Measurements from ENCODE around the gene CCDC126. TPM values are rescaled to one million over a fixed set of nuclear protein-coding genes. Genes with fewer than 3 reads are reported as not detected.

Gene CCDC126
- total and polyA plus RNA-seq, 9 of the 15 experiments (the other 6 are each of a cell fraction or from before 2014, with no cell fraction given): 3.0 to 16.2 (median 5.2) TPM

- no peak for TF ChIP-seq GABPB2 (CRISPR knock-in tag; conservative IDR thresholded peaks at IDR 0.05)
- TF ChIP-seq ZFP1 (CRISPR knock-in tag; IDR thresholded peaks at IDR 0.05): no peak
- TF ChIP-seq ZNF316 (IDR thresholded peaks at IDR 0.05): peak; percentile 70
- TF ChIP-seq TEAD4 (IDR thresholded peaks at IDR 0.05; ENCODE audit: low read length): no peak
- TF ChIP-seq TEAD4 (CRISPR knock-in tag; IDR thresholded peaks at IDR 0.05; ENCODE audit: borderline replicate concordance): no peak
- TF ChIP-seq, protein P1, sequence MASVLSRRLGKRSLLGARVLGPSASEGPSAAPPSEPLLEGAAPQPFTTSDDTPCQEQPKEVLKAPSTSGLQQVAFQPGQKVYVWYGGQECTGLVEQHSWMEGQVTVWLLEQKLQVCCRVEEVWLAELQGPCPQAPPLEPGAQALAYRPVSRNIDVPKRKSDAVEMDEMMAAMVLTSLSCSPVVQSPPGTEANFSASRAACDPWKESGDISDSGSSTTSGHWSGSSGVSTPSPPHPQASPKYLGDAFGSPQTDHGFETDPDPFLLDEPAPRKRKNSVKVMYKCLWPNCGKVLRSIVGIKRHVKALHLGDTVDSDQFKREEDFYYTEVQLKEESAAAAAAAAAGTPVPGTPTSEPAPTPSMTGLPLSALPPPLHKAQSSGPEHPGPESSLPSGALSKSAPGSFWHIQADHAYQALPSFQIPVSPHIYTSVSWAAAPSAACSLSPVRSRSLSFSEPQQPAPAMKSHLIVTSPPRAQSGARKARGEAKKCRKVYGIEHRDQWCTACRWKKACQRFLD (CRISPR knock-in tag; IDR thresholded peaks at IDR 0.05): peak; percentile 80
- no peak for TF ChIP-seq TCF7 (IDR thresholded peaks at IDR 0.05; ENCODE audit: borderline replicate concordance)
- TF ChIP-seq SMC3 (conservative IDR thresholded peaks at IDR 0.05; ENCODE audit: insufficient read depth, low read depth, low read length): no peak
- TF ChIP-seq SIX5 (IDR thresholded peaks at IDR 0.05; ENCODE audit: borderline replicate concordance in 1 of 2, insufficient read depth in 1 of 2, low read depth in 1 of 2, low read length in 2 of 2): no peak
- TF ChIP-seq, protein P2, sequence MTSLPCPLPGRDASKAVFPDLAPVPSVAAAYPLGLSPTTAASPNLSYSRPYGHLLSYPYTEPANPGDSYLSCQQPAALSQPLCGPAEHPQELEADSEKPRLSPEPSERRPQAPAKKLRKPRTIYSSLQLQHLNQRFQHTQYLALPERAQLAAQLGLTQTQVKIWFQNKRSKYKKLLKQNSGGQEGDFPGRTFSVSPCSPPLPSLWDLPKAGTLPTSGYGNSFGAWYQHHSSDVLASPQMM (CRISPR knock-in tag; IDR thresholded peaks at IDR 0.05): no peak
- no peak for TF ChIP-seq ZNF133 (CRISPR knock-in tag; IDR thresholded peaks at IDR 0.05)
- TF ChIP-seq, protein P3, sequence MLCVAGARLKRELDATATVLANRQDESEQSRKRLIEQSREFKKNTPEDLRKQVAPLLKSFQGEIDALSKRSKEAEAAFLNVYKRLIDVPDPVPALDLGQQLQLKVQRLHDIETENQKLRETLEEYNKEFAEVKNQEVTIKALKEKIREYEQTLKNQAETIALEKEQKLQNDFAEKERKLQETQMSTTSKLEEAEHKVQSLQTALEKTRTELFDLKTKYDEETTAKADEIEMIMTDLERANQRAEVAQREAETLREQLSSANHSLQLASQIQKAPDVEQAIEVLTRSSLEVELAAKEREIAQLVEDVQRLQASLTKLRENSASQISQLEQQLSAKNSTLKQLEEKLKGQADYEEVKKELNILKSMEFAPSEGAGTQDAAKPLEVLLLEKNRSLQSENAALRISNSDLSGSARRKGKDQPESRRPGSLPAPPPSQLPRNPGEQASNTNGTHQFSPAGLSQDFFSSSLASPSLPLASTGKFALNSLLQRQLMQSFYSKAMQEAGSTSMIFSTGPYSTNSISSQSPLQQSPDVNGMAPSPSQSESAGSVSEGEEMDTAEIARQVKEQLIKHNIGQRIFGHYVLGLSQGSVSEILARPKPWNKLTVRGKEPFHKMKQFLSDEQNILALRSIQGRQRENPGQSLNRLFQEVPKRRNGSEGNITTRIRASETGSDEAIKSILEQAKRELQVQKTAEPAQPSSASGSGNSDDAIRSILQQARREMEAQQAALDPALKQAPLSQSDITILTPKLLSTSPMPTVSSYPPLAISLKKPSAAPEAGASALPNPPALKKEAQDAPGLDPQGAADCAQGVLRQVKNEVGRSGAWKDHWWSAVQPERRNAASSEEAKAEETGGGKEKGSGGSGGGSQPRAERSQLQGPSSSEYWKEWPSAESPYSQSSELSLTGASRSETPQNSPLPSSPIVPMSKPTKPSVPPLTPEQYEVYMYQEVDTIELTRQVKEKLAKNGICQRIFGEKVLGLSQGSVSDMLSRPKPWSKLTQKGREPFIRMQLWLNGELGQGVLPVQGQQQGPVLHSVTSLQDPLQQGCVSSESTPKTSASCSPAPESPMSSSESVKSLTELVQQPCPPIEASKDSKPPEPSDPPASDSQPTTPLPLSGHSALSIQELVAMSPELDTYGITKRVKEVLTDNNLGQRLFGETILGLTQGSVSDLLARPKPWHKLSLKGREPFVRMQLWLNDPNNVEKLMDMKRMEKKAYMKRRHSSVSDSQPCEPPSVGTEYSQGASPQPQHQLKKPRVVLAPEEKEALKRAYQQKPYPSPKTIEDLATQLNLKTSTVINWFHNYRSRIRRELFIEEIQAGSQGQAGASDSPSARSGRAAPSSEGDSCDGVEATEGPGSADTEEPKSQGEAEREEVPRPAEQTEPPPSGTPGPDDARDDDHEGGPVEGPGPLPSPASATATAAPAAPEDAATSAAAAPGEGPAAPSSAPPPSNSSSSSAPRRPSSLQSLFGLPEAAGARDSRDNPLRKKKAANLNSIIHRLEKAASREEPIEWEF (CRISPR knock-in tag; IDR thresholded peaks at IDR 0.05): peak; percentile 86
- TF ChIP-seq TAF7 (tag; IDR thresholded peaks at IDR 0.05): no peak
- TF ChIP-seq FOXO4 (CRISPR knock-in tag; IDR thresholded peaks at IDR 0.05): no peak
- TF ChIP-seq MAFG (tag; conservative IDR thresholded peaks at IDR 0.05): peak; percentile 3; the same call in 1 of the 2 replicates
- TF ChIP-seq ESRRB (CRISPR knock-in tag; IDR thresholded peaks at IDR 0.05; ENCODE audit: borderline replicate concordance): no peak
- no peak for TF ChIP-seq SLC30A9 (CRISPR knock-in tag; IDR thresholded peaks at IDR 0.05)
- no peak for TF ChIP-seq ZNF699 (CRISPR knock-in tag; IDR thresholded peaks at IDR 0.05; ENCODE audit: insufficient replicate concordance)
- TF ChIP-seq BACH1 (tag; IDR thresholded peaks at IDR 0.05): peak; percentile 90
- peak; percentile 34; the same call in 1 of the 2 replicates for TF ChIP-seq CXXC5 (CRISPR knock-in tag; IDR thresholded peaks at IDR 0.05)
Observed at GRCh38 chr7:23594879-23595604, 2.1 kb upstream of the CCDC126 start (continued).
